ENCODE measurements around the gene LRMDA. TPM values are rescaled to one million over a fixed set of nuclear protein-coding genes. Genes with fewer than 3 reads are reported as not detected.

The LRMDA gene
- total RNA-seq, 3 donors from 2014 or later = not detected

DNA sequence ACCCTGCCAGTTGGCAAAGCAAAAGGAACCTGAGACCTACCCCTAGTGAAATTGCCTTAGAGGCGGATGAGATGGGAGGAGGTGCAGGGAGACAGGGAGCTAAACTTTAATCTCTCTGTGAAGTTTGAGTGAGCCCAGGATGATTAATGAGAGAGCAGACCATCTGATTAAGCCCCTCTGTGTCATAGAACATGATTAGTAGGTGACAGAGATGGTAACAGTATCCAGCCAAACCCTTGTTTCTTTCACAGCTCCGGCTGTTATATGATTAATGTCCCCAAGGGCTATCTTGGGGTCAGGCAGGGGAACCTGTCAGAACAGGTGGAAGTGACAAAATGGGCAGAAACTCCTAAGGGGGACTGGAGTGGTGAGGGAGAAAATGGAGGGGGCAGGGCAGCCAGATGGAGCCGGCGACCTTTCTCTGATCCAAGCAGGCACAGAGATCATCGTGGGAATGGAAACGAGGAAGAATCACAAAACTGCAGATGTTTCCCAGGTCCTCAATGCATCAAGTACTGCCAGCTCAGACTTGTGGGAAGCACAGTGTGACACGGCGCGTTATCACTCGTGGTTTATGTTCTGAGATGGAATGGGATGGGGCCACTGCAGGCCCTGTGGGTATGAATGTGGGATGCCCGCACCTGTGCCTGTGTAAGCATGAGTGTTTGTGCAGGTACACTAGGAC lies 684.2 kb downstream of the LRMDA start:
- H3K36me3 Mint-ChIP-seq (ENCODE audit: insufficient read depth) = no peaks in the 10 kb centered on the region
- no peaks in the 10 kb centered on the region for H3K4me1 Mint-ChIP-seq (ENCODE audit: low read depth)
- ATAC-seq (no peak), DNase-seq (no peak)
- no peaks in the 10 kb centered on the region for H3K27me3 Mint-ChIP-seq (ENCODE audit: low read depth)
- no peak overlapping the region for H3K4me3 Mint-ChIP-seq
- no peaks in the 10 kb centered on the region for H3K9me3 Mint-ChIP-seq

DNA sequence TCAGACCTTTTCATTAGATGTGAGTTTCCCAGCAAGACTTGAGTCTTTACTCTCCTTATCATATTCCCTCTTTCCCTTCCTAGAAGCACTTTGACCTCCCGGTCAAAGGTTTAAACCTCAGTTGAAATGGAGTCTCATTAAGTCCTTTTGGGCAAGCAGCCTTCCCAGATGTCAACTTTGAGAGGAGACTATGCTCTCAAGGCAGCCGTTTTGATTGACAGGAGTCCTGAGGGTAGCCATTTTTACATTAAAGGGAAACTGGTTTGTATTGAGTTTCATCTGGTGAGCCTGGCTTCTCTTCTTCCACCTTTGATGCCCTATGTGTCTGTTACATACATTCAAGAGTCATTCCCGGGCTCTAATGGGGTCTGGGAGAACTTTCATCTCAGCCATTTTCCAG lies 685.1 kb downstream of the LRMDA start:
- H3K4me1 Mint-ChIP-seq (ENCODE audit: low read depth) = no peaks in the 10 kb centered on the region
- no peaks in the 10 kb centered on the region for H3K9me3 Mint-ChIP-seq
- H3K36me3 Mint-ChIP-seq (ENCODE audit: insufficient read depth) = no peaks in the 10 kb centered on the region
- DNase-seq = no peak
- no peak for ATAC-seq
- H3K4me3 Mint-ChIP-seq = no peak overlapping the region
- H3K27me3 Mint-ChIP-seq (ENCODE audit: low read depth) = no peaks in the 10 kb centered on the region

DNA sequence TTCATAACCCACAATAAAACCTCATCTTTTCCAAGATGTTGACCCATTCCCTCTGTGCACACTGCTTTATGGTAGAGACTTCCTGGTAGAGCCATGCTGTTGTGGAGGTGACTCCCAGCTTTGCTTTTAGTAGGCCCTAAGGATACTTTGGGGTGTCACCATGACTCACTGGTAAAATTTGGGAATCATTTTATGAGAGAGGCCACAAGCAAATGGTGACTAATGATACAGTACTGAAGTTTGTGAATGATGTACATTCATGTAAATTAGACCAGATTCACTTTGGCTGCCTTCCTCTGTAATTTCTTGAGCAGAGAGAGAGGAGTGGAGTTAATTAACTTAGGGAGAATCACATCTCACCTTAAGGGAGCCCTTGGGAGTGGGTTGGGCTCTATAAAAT lies 686.5 kb downstream of the LRMDA start:
- no peaks in the 10 kb centered on the region for H3K27me3 Mint-ChIP-seq (ENCODE audit: low read depth)
- DNase-seq = no peak
- H3K4me3 Mint-ChIP-seq = no peak overlapping the region

DNA sequence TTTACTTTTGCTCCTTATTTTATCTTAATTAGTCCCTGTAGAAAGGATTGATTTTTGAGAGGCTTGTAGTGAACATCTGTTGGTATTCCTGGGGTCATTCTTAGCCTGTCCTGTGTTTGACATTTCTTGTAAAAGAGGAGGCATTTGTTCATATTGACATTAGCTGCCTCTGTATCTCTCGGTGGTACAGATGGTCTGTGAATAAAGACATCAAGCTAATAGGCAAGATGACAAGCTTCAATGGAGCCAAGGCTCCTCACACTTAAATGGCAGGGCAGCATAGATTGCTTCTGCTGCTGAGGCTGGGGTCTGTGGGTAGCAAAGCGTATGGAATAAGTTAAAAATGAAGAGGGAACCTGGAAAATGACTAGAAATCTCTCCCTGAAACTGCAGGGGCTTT lies 687.6 kb downstream of the LRMDA start:
- H3K4me3 Mint-ChIP-seq = no peak overlapping the region

More for the DNA sequence above, 686.5 kb downstream of the LRMDA start:
- Mint-ChIP-seq H3K36me3 (ENCODE audit: insufficient read depth) (no peaks in the 10 kb centered on the region), H3K9me3 (no peaks in the 10 kb centered on the region), H3K4me1 (ENCODE audit: low read depth) (no peaks in the 10 kb centered on the region)
- ATAC-seq = no peak

DNA sequence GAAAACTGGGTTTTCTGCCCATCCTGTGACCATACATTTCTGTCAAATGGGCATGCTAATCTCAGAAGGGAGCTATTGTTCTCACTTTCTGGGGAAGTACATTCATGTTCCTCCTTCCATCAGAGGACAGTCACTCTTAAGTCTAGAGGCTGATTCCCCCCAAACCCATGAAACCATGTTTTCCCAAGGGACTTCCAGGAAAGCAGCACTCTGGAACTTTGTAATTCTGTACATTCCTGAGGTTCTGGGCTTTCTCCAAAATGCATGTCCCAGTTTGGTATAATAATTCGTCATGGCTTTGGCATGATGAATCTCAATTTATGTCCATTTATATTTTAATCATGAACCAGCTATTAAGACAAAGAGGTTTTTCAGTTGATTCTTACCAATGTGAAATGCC lies 688.1 kb downstream of the LRMDA start:
- Mint-ChIP-seq H3K36me3 (ENCODE audit: insufficient read depth) (no peaks in the 10 kb centered on the region), H3K4me3 (no peak overlapping the region), H3K9me3 (no peaks in the 10 kb centered on the region), H3K4me1 (ENCODE audit: low read depth) (no peaks in the 10 kb centered on the region), H3K27me3 (ENCODE audit: low read depth) (no peaks in the 10 kb centered on the region)
- DNase-seq = no peak
- ATAC-seq = no peak

More for the DNA sequence above, 687.6 kb downstream of the LRMDA start:
- Mint-ChIP-seq H3K4me1 (ENCODE audit: low read depth) (no peaks in the 10 kb centered on the region), H3K9me3 (no peaks in the 10 kb centered on the region), H3K36me3 (ENCODE audit: insufficient read depth) (no peaks in the 10 kb centered on the region), H3K27me3 (ENCODE audit: low read depth) (no peaks in the 10 kb centered on the region)
- DNase-seq = no peak
- no peak for ATAC-seq

DNA sequence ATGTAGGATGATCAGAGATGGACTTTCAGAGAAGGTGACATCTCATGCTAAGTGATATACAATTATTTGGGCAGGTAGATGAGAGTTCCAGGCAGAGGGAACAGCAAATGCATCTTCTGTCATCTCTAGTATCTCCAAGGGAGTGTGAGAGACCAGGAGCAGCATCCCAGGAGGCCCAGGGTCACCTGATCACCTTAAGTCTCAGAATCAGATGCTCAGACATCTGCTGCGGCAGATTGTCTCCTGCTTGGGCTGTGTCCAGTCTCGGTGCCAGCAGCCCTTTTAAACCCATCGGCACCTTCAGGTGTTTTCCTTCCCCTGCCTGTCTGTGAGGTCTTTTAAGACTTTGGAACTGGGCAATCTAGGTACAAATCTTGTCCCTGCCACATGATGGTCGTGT lies 690.6 kb downstream of the LRMDA start:
- no peaks in the 10 kb centered on the region for H3K9me3 Mint-ChIP-seq

DNA sequence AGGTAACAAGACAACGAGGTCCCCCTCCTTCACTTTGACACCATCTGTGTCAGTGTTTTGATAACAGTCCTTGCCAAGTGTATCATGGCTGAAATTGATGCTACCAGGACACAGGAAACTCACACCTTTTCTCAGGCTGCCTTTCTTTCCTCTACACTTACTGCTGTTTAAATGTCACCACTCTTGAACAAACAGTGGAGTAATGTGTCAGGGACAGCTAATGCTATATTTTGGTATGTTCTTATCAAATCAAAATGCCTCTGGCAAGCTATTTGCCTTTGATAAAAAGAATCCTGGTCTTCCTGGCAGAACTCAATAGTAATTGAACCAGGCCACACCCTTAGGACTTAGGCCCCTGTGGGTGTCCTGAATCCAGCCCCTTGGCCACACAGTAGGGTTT lies 692.9 kb downstream of the LRMDA start:
- DNase-seq = no peak
- no peak for ATAC-seq
- Mint-ChIP-seq H3K27me3 (ENCODE audit: low read depth) (no peaks in the 10 kb centered on the region), H3K4me3 (no peak overlapping the region), H3K9me3 (no peaks in the 10 kb centered on the region), H3K4me1 (ENCODE audit: low read depth) (no peaks in the 10 kb centered on the region), H3K36me3 (ENCODE audit: insufficient read depth) (no peaks in the 10 kb centered on the region)

More for the DNA sequence above, 690.6 kb downstream of the LRMDA start:
- H3K36me3 Mint-ChIP-seq (ENCODE audit: insufficient read depth) = no peaks in the 10 kb centered on the region
- ATAC-seq = no peak
- no peak for DNase-seq
- H3K4me3 Mint-ChIP-seq = no peak overlapping the region
- H3K27me3 Mint-ChIP-seq (ENCODE audit: low read depth) = no peaks in the 10 kb centered on the region
- no peaks in the 10 kb centered on the region for H3K4me1 Mint-ChIP-seq (ENCODE audit: low read depth)

DNA sequence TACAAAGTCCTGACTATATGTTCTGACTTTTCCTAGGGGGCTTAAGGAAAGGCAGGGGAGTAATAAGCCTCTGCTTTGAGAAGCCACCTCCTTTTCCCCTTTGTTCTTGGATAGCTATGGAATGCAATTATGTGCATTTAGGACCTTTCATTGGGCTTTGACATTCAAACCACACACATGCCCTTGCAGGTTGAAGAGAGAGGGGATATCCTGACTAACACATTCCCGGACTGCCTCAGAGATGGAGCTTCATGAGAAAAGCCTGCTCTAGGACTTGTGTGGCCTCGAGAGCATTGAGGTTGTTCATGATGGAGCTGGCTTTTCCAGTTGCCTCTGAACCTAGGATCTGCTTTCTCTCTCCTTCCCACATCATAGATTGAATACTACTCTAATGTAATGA lies 694.5 kb downstream of the LRMDA start:
- Mint-ChIP-seq H3K4me3 (no peak overlapping the region), H3K36me3 (ENCODE audit: insufficient read depth) (no peaks in the 10 kb centered on the region), H3K4me1 (ENCODE audit: low read depth) (no peaks in the 10 kb centered on the region), H3K27me3 (ENCODE audit: low read depth) (no peaks in the 10 kb centered on the region), H3K9me3 (no peaks in the 10 kb centered on the region)
- no peak for ATAC-seq
- DNase-seq = no peak

DNA sequence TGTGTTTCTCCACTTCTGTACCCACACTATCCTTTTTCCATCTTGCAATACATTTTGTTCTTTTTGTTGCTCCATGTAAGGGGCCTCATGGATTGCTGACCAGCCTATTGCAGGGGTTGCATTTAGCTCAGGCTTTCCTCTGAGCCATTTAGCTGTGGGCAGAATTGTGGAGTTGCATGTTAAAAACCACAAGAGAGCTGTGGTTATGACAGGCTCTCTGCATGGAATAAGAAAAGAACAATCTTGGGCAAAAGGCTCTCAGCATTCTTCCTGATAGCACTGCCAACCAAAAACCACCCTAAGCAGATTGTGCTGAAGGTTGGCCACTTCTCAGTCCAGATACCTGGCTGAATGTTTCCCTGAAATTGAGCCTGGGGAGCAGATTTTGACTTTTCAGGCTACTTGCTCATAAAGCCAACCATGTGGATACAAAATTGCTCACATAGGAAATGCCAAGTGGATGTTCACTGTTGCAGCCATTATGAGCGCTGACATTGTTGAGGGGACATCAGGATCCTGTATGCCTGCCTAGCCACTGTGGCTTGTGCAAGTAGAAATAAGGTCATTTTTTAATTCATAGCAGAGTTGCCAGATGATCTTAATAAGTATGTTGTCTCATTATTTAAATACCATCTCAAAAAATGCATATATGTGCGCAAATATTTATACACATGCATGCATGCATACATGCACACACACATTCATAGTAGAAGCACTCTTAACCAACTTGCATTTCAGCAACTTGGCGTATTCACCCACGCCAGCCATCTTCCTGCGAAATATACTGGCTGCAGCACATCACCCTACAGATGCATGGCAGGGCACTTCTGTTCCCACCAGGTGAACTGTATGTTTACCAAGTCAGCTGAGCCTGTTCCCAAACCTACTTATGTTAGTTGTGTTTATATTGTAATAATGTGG lies 695.4 kb downstream of the LRMDA start:
- DNase-seq (no peak), ATAC-seq (no peak)
- H3K4me1 Mint-ChIP-seq (ENCODE audit: low read depth) = no peaks in the 10 kb centered on the region
- H3K36me3 Mint-ChIP-seq (ENCODE audit: insufficient read depth) = no peaks in the 10 kb centered on the region
- no peak overlapping the region for H3K4me3 Mint-ChIP-seq
- H3K27me3 Mint-ChIP-seq (ENCODE audit: low read depth) = no peaks in the 10 kb centered on the region
- no peaks in the 10 kb centered on the region for H3K9me3 Mint-ChIP-seq

DNA sequence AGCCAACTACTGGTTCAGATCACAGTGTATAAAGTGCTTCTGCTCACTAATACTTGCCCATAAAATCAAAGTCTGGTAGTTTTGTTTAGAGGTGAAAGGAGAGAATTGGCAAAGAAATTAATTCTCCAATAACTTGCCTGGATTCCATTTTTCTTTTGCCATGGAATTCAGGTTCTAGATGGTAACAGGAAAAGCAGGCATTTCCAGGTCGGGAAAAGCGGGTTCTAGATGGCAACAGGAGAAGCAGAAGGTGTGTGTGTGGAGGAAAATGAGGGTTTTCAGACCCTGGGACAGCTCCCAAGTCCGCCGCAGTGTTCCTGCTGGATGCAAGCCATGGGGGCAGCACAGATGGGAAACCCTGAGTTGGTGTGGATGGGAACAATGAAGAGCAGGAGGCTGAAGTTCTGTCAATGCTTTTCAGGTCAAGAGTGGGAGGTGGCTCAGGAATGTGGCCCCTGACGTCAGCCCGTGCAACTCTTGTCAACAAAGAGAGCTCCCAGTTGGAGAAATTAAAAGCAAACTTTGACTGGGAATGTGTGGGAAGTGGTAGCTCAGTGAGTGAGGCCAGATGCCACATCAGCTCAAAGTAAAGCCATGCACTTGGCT lies 696.7 kb downstream of the LRMDA start:
- DNase-seq (no peak), ATAC-seq (no peak)
- no peaks in the 10 kb centered on the region for H3K4me1 Mint-ChIP-seq (ENCODE audit: low read depth)
- H3K27me3 Mint-ChIP-seq (ENCODE audit: low read depth) = no peaks in the 10 kb centered on the region
- no peaks in the 10 kb centered on the region for H3K9me3 Mint-ChIP-seq
- H3K36me3 Mint-ChIP-seq (ENCODE audit: insufficient read depth) = no peaks in the 10 kb centered on the region
- H3K4me3 Mint-ChIP-seq = no peak overlapping the region

DNA sequence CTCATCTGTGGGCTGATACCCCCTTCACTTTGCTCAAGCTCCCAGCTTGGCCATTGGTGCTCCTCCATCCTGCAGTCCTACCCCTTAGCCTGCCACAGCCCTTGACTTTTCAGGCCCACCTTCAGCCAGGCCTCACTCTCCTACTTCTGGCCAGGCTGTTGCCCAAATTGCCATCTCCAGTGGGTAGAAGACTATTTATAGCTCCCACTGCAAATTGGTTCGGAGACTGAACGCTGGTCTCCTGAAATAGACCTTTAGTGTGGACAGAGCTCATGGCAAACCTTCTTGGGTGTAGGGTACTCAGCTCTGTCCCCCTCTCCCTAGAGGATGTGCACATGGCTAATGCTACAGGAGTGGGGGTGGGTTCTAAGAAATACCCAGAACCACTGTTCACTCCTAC lies 697.8 kb downstream of the LRMDA start:
- H3K36me3 Mint-ChIP-seq (ENCODE audit: insufficient read depth) = no peaks in the 10 kb centered on the region
- ATAC-seq (no peak), DNase-seq (no peak)
- H3K4me1 Mint-ChIP-seq (ENCODE audit: low read depth) = no peaks in the 10 kb centered on the region
- H3K27me3 Mint-ChIP-seq (ENCODE audit: low read depth) = no peaks in the 10 kb centered on the region
- H3K9me3 Mint-ChIP-seq = no peaks in the 10 kb centered on the region
- no peak overlapping the region for H3K4me3 Mint-ChIP-seq

DNA sequence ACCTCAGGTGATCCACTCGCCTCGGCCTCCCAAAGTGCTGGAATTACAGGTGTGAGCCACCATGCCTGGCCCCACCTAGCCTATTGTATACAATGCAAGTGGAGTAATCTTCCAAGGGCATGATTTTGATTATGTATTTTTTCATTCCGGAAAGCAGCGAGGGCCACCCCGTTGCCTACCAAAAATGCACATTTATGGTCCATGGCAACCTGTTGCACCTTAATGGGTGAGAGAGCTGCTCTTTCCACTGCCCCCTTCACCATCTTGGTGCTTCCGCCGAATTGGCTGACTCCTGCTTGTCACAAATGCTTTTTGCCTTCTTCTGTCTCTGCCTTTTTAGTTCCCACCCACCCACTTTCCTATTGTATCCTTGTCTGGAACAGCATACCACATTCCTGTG lies 699.5 kb downstream of the LRMDA start:
- H3K27me3 Mint-ChIP-seq (ENCODE audit: low read depth) = no peaks in the 10 kb centered on the region
- no peaks in the 10 kb centered on the region for H3K4me1 Mint-ChIP-seq (ENCODE audit: low read depth)
- no peaks in the 10 kb centered on the region for H3K9me3 Mint-ChIP-seq
- no peak overlapping the region for H3K4me3 Mint-ChIP-seq
- no peak for DNase-seq
- no peak for ATAC-seq
- H3K36me3 Mint-ChIP-seq (ENCODE audit: insufficient read depth) = no peaks in the 10 kb centered on the region

DNA sequence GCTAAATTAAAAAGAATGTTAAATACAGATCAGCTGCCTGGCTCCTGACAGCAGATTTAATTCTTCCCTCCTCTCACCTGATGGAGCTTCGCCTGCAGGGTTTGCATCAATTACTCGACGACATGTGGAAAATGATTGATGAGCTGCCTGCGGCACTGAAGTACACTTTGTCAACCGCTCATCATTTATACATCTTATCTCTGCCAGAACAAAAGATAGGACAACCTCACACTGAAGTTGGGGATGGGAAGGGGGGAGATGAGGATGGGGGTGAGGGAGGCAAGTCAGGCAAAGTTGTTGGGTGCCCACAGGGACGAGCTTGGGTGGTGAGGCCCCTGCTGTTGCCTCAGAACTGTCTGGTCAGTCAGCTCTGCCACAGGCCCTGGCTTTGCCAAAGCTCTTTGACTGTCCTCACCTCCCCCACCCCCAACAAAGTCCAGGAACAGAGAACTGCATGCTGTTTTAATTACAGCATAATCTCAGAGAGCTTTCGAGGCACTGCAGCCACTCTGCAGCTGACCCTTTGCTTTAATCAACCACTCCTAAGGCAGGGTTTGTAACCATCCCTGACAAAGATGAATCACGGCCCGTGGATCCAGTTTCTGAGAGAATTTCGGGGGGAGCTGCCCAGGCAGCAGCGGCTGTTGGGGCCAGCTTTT lies 702.3 kb downstream of the LRMDA start:
- ATAC-seq = no peak

DNA sequence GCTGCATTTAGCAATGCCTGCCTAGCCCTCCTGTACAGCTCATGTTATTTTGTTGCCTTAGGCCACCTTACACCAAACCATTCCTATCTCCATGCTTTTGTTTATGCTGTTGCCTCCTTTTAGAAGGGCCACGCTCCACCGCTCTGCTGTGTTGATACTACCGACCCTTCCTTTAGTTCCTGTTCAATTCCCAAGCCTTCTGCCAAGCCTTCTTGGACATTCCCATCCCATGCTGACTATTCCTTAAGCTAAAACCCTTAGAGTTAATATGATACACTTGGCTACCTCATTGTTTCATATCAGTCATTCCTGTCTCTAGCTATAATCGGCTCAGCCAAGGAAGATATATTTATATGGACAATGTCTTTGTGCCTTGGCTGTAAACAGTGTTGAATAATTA lies 705.5 kb downstream of the LRMDA start:
- no peak for ATAC-seq

More for the DNA sequence above, 702.3 kb downstream of the LRMDA start:
- Mint-ChIP-seq H3K4me3 (no peak overlapping the region), H3K36me3 (ENCODE audit: insufficient read depth) (no peaks in the 10 kb centered on the region), H3K27me3 (ENCODE audit: low read depth) (no peaks in the 10 kb centered on the region), H3K9me3 (no peaks in the 10 kb centered on the region), H3K4me1 (ENCODE audit: low read depth) (no peaks in the 10 kb centered on the region)
- no peak for DNase-seq

More for the DNA sequence above, 705.5 kb downstream of the LRMDA start:
- H3K9me3 Mint-ChIP-seq = no peaks in the 10 kb centered on the region
- no peak overlapping the region for H3K4me3 Mint-ChIP-seq
- no peak for DNase-seq
- no peaks in the 10 kb centered on the region for H3K36me3 Mint-ChIP-seq (ENCODE audit: insufficient read depth)
- peaks cover 2% of the 10 kb centered on the region for H3K4me1 Mint-ChIP-seq (ENCODE audit: low read depth)
- no peaks in the 10 kb centered on the region for H3K27me3 Mint-ChIP-seq (ENCODE audit: low read depth)

All from activated T-cell treated with anti-CD3 and anti-CD28 coated beads, Interleukin-2, amount 50 U/mL, for 4 hours (primary cell).